Lower lobe of right lung (tissue), 2 donors: ENCODE measurements around the gene U2SURP. TPM values are rescaled to one million over a fixed set of nuclear protein-coding genes. Genes with fewer than 3 reads are reported as not detected.

Experiments used
- ATAC-seq, 2 donors: fragments of 200-7000 bp; cut with Tn5 transposase; one replicate each; pipeline ENCODE4 v1.9.1; 2020 to 2022; ENCODE audit warnings: mild to moderate bottlenecking in 2 of 2, moderate library complexity in 2 of 2
- DNase-seq: peaks from one replicate; pipeline ENCODE4 v3.0.0-alpha.2; 2020
- H3K27ac ChIP-seq: fragments of 200-600 bp; one replicate; pipeline ENCODE4 v1.8.0; 2022
- H3K27me3 ChIP-seq: fragments of 200-600 bp; one replicate; pipeline ENCODE4 v1.8.0; 2022; ENCODE audit warnings: low read depth
- H3K36me3 ChIP-seq: fragments of 200-600 bp; one replicate; pipeline ENCODE4 v1.8.0; 2022; ENCODE audit warnings: mild to moderate bottlenecking
- H3K4me1 ChIP-seq: fragments of 200-600 bp; one replicate; pipeline ENCODE4 v1.8.0; 2022
- H3K4me3 ChIP-seq: fragments of 200-600 bp; one replicate; pipeline ENCODE4 v1.8.0; 2022; ENCODE audit warnings: mild to moderate bottlenecking
- H3K9me3 ChIP-seq: fragments of 200-600 bp; one replicate; pipeline ENCODE4 v1.8.0; 2022
- intact Hi-C: fragments of 100-400 bp; cut with DNase I; formaldehyde crosslinking; loops from one replicate; pipeline ENCODE4 v1.11.0; 2022
- total RNA-seq: library from RNA; stranded (reverse); fragmentation: NEBNext Ultra II Directional; extraction: Animal tissue kit (Norgen Biotek cat#: 25700); gene quantifications from one replicate; pipeline ENCODE4 v1.2.1, GENCODE V29; 2021
- TF ChIP-seq, protein P1 (sequence below): fragments of 200-600 bp; IDR thresholded peaks from one replicate; pipeline ENCODE4 v1.8.0; 2022; ENCODE audit warnings: antibody characterized with exemption, mild to moderate bottlenecking
- donor health status: DM: no; HTN: yes; CAD: no; lungs with severe emphysema.

The U2SURP gene
- total RNA-seq, 1 donor from 2014 or later = 74.0 TPM

DNA sequence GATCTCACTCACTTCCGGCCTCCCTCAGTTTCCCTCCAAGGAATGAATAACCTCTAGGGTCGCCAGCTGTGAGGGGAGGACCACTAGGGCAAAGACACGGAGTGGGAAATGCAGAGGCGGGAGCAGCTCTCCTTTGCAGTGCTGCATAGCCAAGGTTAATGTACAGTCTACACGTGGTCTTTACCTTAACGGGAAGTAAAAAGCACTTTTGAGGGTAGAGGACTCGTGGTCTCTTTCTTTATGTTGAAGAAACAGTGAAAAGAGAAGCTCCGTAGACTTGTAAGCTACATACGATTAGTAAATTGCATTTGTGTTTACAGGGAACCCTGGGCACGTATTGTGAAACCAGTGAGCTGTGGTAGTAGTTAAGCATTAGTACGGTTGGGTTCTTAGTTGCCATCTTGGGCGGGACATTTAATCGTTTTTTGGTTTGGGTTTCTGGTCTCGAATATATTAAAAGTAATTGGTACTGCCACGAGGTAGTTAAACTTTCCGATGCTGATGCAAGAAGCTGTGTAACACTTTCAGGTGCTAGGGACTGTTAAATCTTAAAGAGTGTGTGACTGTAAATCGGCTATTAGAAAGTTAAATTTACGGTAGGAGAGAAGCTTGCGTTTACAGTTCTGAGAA lies 828 bp downstream of the U2SURP start:
- TF ChIP-seq, protein P1, sequence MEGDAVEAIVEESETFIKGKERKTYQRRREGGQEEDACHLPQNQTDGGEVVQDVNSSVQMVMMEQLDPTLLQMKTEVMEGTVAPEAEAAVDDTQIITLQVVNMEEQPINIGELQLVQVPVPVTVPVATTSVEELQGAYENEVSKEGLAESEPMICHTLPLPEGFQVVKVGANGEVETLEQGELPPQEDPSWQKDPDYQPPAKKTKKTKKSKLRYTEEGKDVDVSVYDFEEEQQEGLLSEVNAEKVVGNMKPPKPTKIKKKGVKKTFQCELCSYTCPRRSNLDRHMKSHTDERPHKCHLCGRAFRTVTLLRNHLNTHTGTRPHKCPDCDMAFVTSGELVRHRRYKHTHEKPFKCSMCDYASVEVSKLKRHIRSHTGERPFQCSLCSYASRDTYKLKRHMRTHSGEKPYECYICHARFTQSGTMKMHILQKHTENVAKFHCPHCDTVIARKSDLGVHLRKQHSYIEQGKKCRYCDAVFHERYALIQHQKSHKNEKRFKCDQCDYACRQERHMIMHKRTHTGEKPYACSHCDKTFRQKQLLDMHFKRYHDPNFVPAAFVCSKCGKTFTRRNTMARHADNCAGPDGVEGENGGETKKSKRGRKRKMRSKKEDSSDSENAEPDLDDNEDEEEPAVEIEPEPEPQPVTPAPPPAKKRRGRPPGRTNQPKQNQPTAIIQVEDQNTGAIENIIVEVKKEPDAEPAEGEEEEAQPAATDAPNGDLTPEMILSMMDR = no peak
- DNase-seq (no peak), ATAC-seq (peak; percentile 14 to 20)
- Histone ChIP-seq H3K4me3 (peak overlapping the region; percentile 94), H3K27me3 (no peaks in the 10 kb centered on the region), H3K9me3 (no peaks in the 10 kb centered on the region), H3K27ac (peak overlapping the region; percentile 92), H3K4me1 (peaks cover 45% of the 10 kb centered on the region), H3K36me3 (no peaks in the 10 kb centered on the region)
- intact Hi-C loops = no loop called here

DNA sequence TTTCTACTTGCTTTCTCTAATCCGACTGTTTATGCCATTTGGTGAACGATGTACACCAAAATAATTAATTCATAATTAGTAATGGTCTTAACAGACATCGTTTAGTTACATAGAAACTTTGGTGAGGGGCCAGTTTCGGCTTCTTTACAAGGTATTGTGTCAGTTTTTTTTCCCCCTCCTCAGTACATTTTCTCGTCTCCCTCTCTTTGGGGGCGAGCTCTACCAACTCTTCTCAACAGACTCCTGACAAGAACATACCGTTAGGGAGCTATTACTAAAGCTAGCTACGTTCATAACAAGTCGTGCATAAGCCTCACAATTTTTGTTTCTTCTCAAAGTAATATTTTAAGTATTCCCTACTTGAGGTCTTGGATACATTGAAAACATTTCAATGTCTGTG lies 1.4 kb downstream of the U2SURP start:
- no peaks in the 10 kb centered on the region for H3K36me3 ChIP-seq
- no peak for DNase-seq
- TF ChIP-seq, protein P1 = no peak
- peaks cover 45% of the 10 kb centered on the region for H3K4me1 ChIP-seq
- intact Hi-C loops = no loop called here
- peak overlapping the region; percentile 94 for H3K4me3 ChIP-seq
- no peaks in the 10 kb centered on the region for H3K27me3 ChIP-seq
- H3K9me3 ChIP-seq = no peaks in the 10 kb centered on the region
- no peak overlapping the region for H3K27ac ChIP-seq
- no peak for ATAC-seq

DNA sequence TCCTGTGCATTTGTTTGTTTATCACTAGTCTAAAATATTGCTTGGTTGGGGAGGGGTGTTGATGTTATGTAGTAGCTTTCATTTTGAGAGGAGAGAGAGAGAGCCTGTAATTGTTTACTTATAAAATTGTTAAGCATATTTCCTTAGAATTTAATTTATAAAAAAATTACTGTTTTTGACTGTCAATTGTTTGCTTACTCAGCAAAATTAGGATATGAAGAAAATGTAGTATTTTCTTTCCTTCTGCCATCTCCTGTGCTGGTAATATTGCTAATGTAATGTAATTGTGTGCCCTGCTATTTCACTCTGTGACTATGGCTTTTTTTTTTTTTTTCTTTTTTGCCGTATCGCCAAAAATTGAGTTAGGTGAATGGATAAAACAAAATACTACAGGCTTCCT lies 3.5 kb downstream of the U2SURP start:
- H3K4me3 ChIP-seq = no peak overlapping the region
- intact Hi-C loops = no loop called here
- ATAC-seq (no peak), DNase-seq (no peak)
- no peaks in the 10 kb centered on the region for H3K36me3 ChIP-seq
- H3K4me1 ChIP-seq = peaks cover 45% of the 10 kb centered on the region
- H3K9me3 ChIP-seq = no peaks in the 10 kb centered on the region
- H3K27me3 ChIP-seq = no peaks in the 10 kb centered on the region
- TF ChIP-seq, protein P1 = no peak
- no peak overlapping the region for H3K27ac ChIP-seq

DNA sequence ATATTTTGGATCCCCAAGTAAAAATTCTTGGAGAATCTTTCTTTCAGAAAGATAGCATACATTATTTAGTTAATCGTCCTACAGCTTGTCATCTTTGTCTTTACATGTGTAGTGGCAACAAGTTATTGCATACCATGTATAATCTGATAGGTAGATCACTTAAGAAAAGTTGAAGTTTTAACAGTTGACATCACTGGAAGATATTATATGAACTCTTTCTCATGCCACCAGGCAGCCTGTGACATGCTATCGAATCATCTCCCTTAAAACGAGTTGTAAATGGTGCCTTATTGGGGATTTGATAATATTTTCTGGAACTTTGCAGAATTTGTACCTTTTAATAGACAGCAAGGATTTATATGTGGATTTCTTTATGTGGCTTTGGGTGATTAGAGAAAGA lies 8.7 kb downstream of the U2SURP start:
- Histone ChIP-seq H3K27me3 (no peaks in the 10 kb centered on the region), H3K4me1 (peaks cover 19% of the 10 kb centered on the region), H3K36me3 (peaks cover 36% of the 10 kb centered on the region), H3K27ac (no peak overlapping the region), H3K9me3 (no peaks in the 10 kb centered on the region), H3K4me3 (no peak overlapping the region)
- DNase-seq = no peak
- intact Hi-C loops = no loop called here
- TF ChIP-seq, protein P1 = no peak
- no peak for ATAC-seq

DNA sequence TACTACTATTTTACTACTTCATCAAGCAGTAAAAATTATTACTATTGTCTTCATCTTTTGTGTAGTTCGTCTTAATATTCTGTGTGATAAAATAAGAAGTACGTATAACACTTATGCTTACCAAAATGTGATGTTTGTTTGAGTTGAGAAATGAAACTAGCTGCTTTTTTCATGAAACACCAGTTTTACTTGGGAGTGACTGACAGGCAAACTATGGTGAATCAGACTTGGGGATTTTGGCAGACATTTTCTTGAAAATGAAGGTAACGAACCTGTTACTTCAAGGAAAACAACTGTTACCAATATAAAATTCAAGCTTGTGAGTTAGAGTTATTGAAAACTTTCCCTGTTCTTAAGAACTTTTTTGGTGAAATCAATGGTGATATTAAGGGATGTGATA lies 10.3 kb downstream of the U2SURP start:
- Histone ChIP-seq H3K4me1 (peaks cover 11% of the 10 kb centered on the region), H3K27me3 (no peaks in the 10 kb centered on the region), H3K9me3 (no peaks in the 10 kb centered on the region), H3K36me3 (peaks cover 51% of the 10 kb centered on the region), H3K4me3 (no peak overlapping the region), H3K27ac (no peak overlapping the region)
- TF ChIP-seq, protein P1 = no peak
- ATAC-seq = no peak
- DNase-seq = no peak
- intact Hi-C loops = no loop called here
